ENCODE measurements around the gene DDX39B. TPM values are rescaled to one million over a fixed set of nuclear protein-coding genes. Genes with fewer than 3 reads are reported as not detected.
A peak's percentile ranks its signal among the peaks of the same experiment; 100 is the strongest.

Gene DDX39B
- total and polyA plus RNA-seq, 9 of the 15 experiments (the other 6 are each of a cell fraction or from before 2014, with no cell fraction given), result 479 to 869 (median 592) TPM

GRCh38 chr6:31490115-31490873 lies 51.5 kb downstream of the DDX39B start (continued):
- TF ChIP-seq PHF8 (IDR thresholded peaks at IDR 0.05; ENCODE audit: borderline replicate concordance, low read length), result no peak
- TF ChIP-seq NFIC (IDR thresholded peaks at IDR 0.05), result peak; percentile 56
- no peak for TF ChIP-seq TRIM25 (IDR thresholded peaks at IDR 0.05; ENCODE audit: borderline replicate concordance)
- TF ChIP-seq NCOA2 (IDR thresholded peaks at IDR 0.05; ENCODE audit: partially characterized antibody in 2 of 2), result no peak
- TF ChIP-seq ESRRB (CRISPR knock-in tag; IDR thresholded peaks at IDR 0.05; ENCODE audit: borderline replicate concordance), result no peak
- TF ChIP-seq DPF2 (IDR thresholded peaks at IDR 0.05), result peak; percentile 78
- TF ChIP-seq, protein P1, sequence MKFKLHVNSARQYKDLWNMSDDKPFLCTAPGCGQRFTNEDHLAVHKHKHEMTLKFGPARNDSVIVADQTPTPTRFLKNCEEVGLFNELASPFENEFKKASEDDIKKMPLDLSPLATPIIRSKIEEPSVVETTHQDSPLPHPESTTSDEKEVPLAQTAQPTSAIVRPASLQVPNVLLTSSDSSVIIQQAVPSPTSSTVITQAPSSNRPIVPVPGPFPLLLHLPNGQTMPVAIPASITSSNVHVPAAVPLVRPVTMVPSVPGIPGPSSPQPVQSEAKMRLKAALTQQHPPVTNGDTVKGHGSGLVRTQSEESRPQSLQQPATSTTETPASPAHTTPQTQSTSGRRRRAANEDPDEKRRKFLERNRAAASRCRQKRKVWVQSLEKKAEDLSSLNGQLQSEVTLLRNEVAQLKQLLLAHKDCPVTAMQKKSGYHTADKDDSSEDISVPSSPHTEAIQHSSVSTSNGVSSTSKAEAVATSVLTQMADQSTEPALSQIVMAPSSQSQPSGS (CRISPR knock-in tag; IDR thresholded peaks at IDR 0.05), result no peak
- peak; percentile 46; the same call in 1 of the 2 replicates for TF ChIP-seq JUN (IDR thresholded peaks at IDR 0.05; ENCODE audit: borderline replicate concordance, low read depth, low read length)
- no peak for TF ChIP-seq JUN (CRISPR knock-in tag; IDR thresholded peaks at IDR 0.05; ENCODE audit: borderline replicate concordance)
- peak in 1 of 2 experiments; percentile 34; a peak in 1 of 4 replicates for TF ChIP-seq MAZ (CRISPR knock-in tag; conservative IDR thresholded peaks at IDR 0.05 in 1 of 2, IDR thresholded peaks at IDR 0.05 in 1 of 2)
- peak; percentile 39; the same call in 1 of the 2 replicates for TF ChIP-seq SOX6 (IDR thresholded peaks at IDR 0.05)
- TF ChIP-seq ZSCAN29 (IDR thresholded peaks at IDR 0.05), result no peak
- TF ChIP-seq THRB (CRISPR knock-in tag; conservative IDR thresholded peaks at IDR 0.05), result 0 out of 2 replicates have a peak, but pooled peaks have one; percentile 50
- TF ChIP-seq DACH1 (IDR thresholded peaks at IDR 0.05; ENCODE audit: partially characterized antibody), result peak; percentile 35
- peak; percentile 63; the same call in 1 of the 2 replicates for TF ChIP-seq JUND (IDR thresholded peaks at IDR 0.05; ENCODE audit: borderline replicate concordance, low read depth, low read length)
- TF ChIP-seq JUND (tag; IDR thresholded peaks at IDR 0.05; ENCODE audit: borderline replicate concordance, low read depth, low read length), result peak; percentile 35; the same call in 1 of the 3 replicates
- TF ChIP-seq RAD51 (IDR thresholded peaks at IDR 0.05; ENCODE audit: borderline replicate concordance, low read depth), result peak; percentile 40; the same call in 1 of the 2 replicates
- no peak for TF ChIP-seq HES1 (IDR thresholded peaks at IDR 0.05; ENCODE audit: low read depth)
- TF ChIP-seq RUNX1 (IDR thresholded peaks at IDR 0.05; ENCODE audit: low read depth), result 0 out of 2 replicates have a peak, but pooled peaks have one; percentile 29
- TF ChIP-seq ZNF583 (CRISPR knock-in tag; IDR thresholded peaks at IDR 0.05), result no peak
- TF ChIP-seq SPI1 (IDR thresholded peaks at IDR 0.05; ENCODE audit: borderline replicate concordance, low read depth, low read length), result peak; percentile 90
- peak; percentile 36; the same call in 1 of the 2 replicates for TF ChIP-seq NFE2 (IDR thresholded peaks at IDR 0.05; ENCODE audit: low read depth)
- no peak for TF ChIP-seq BRD9 (IDR thresholded peaks at IDR 0.05; ENCODE audit: low read depth, partially characterized antibody)
- no peak for TF ChIP-seq NONO (IDR thresholded peaks at IDR 0.05; ENCODE audit: low read depth in 2 of 2, low read length in 1 of 2)
